C4-2B (cell line): ENCODE results near the gene ATCAY.

Experiments
- ZFX ChIP-seq: fragments of 450-650 bp; IDR thresholded peaks from 2 replicates; pipeline ENCODE4 v1.6.1; 2017
- TF ChIP-seq, protein P1 (sequence below): fragments of 450-650 bp; conservative IDR thresholded peaks from 2 replicates; pipeline ENCODE4 v1.5.1; 2017; ENCODE audit warnings: mild to moderate bottlenecking

DNA sequence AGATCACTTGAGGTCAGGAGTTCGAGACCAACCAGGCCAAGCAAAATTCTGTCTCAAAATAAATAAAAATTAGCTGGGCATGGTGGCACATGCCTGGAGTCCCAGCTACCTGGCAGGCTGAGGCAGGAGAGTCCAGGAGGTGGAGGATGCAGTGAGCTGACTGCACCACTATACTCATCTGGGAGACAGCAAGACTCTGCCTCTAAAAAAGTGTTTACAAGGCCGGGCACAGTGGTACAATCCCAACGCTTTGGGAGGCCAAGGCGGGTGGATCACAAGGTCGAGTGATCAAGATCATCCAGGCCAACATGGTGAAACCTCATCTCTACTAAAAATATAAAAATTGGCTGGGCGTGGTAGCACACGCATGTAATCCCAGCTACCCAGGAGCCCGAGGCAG is 94.7 kb downstream of the ATCAY start:
- TF ChIP-seq, protein P1, sequence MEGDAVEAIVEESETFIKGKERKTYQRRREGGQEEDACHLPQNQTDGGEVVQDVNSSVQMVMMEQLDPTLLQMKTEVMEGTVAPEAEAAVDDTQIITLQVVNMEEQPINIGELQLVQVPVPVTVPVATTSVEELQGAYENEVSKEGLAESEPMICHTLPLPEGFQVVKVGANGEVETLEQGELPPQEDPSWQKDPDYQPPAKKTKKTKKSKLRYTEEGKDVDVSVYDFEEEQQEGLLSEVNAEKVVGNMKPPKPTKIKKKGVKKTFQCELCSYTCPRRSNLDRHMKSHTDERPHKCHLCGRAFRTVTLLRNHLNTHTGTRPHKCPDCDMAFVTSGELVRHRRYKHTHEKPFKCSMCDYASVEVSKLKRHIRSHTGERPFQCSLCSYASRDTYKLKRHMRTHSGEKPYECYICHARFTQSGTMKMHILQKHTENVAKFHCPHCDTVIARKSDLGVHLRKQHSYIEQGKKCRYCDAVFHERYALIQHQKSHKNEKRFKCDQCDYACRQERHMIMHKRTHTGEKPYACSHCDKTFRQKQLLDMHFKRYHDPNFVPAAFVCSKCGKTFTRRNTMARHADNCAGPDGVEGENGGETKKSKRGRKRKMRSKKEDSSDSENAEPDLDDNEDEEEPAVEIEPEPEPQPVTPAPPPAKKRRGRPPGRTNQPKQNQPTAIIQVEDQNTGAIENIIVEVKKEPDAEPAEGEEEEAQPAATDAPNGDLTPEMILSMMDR: no peak
- TF ChIP-seq ZFX: no peak
